ENCODE results near the gene ABCA7. TPM values are rescaled to one million over a fixed set of nuclear protein-coding genes. Genes with fewer than 3 reads are reported as not detected.

Gene ABCA7, protein sequence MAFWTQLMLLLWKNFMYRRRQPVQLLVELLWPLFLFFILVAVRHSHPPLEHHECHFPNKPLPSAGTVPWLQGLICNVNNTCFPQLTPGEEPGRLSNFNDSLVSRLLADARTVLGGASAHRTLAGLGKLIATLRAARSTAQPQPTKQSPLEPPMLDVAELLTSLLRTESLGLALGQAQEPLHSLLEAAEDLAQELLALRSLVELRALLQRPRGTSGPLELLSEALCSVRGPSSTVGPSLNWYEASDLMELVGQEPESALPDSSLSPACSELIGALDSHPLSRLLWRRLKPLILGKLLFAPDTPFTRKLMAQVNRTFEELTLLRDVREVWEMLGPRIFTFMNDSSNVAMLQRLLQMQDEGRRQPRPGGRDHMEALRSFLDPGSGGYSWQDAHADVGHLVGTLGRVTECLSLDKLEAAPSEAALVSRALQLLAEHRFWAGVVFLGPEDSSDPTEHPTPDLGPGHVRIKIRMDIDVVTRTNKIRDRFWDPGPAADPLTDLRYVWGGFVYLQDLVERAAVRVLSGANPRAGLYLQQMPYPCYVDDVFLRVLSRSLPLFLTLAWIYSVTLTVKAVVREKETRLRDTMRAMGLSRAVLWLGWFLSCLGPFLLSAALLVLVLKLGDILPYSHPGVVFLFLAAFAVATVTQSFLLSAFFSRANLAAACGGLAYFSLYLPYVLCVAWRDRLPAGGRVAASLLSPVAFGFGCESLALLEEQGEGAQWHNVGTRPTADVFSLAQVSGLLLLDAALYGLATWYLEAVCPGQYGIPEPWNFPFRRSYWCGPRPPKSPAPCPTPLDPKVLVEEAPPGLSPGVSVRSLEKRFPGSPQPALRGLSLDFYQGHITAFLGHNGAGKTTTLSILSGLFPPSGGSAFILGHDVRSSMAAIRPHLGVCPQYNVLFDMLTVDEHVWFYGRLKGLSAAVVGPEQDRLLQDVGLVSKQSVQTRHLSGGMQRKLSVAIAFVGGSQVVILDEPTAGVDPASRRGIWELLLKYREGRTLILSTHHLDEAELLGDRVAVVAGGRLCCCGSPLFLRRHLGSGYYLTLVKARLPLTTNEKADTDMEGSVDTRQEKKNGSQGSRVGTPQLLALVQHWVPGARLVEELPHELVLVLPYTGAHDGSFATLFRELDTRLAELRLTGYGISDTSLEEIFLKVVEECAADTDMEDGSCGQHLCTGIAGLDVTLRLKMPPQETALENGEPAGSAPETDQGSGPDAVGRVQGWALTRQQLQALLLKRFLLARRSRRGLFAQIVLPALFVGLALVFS (N-terminal part only)
- 12.9 TPM for polyA plus RNA-seq (2013, experiment 1 of 2)
- polyA plus RNA-seq (2013, experiment 2 of 2): 13.2 TPM

DNA sequence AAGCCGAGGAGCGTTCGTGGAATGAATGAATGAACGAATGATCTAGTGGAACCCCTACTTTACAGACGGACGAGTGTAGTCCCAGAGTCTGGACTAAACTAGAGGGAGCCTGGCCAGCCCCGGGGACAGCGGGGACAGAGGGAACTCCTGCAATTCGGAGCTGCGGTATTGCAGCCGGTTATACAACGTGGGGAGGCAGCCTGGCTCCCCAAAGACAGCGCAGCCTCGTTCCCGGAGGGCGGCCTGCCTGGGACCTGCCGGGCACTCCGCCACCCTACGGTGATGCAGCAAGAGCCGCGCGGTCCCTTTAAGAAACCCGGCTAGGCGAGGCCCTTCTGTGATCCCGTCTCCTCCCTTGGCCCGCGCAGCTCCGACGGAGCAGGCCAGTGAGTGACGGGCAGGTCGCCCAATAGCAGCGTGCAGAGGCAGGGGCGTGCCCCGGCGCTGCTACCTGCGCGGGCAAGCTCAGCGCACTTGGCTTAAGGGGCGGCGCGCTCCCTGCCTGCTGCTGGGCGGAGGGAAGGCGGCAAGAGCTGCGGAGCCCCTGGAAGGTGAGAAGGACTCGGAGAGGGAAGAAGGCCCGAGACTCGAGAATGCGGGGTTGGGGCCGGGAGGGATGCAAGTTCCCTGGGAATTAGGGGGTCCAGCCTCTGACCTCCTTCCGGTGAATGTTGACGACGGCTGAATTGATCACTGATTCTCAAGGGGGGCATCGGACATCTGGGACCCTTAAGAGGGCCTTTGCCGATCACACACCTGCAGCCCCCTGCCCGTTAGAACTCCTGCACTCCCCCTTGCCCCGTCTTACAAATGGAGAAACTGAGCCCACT, at the start of gene ABCA7:
ABCA7 (plus strand) TSS at position 462 of the 830 bp plus-strand sequence. CDS start 1,255 bp downstream, outside the sequence.
- Histone ChIP-seq H3K36me3 (ENCODE audit: control insufficient read depth, insufficient read depth, low read length) (peaks cover 34% of the 10 kb centered on the region), H3K4me1 (ENCODE audit: control insufficient read depth, insufficient read depth, low read length, poor library complexity, severe bottlenecking) (peaks cover 7% of the 10 kb centered on the region), H3K4me3 (ENCODE audit: extremely low read depth, insufficient read depth, low read length, poor library complexity, severe bottlenecking) (peak within 1 kb of the TSS; percentile 65), H3K27ac (ENCODE audit: low read depth, low read length, severe bottlenecking) (peak within 1 kb of the TSS; percentile 45), H3K9me3 (ENCODE audit: control insufficient read depth, low read length) (no peaks in the 10 kb centered on the region)
- WGBS, 2 experiments (ENCODE audit: insufficient coverage in 2 of 2): 3 to 4% methylated on average over 39 to 51 of the region's 56 CpGs

GRCh38 chr19:990119-990571, 49.8 kb upstream of the ABCA7 start:
- no peak overlapping the region for H3K4me3 ChIP-seq (ENCODE audit: extremely low read depth, insufficient read depth, low read length, poor library complexity, severe bottlenecking)
- 85 to 86% methylated on average over 21 to 24 of the region's 27 CpGs for WGBS, 2 experiments (ENCODE audit: insufficient coverage in 2 of 2)
- H3K4me1 ChIP-seq (ENCODE audit: control insufficient read depth, insufficient read depth, low read length, poor library complexity, severe bottlenecking): no peaks in the 10 kb centered on the region
- peaks cover 72% of the 10 kb centered on the region for H3K36me3 ChIP-seq (ENCODE audit: control insufficient read depth, insufficient read depth, low read length)
- H3K9me3 ChIP-seq (ENCODE audit: control insufficient read depth, low read length): no peaks in the 10 kb centered on the region
- H3K27ac ChIP-seq (ENCODE audit: low read depth, low read length, severe bottlenecking): no peak overlapping the region

DNA sequence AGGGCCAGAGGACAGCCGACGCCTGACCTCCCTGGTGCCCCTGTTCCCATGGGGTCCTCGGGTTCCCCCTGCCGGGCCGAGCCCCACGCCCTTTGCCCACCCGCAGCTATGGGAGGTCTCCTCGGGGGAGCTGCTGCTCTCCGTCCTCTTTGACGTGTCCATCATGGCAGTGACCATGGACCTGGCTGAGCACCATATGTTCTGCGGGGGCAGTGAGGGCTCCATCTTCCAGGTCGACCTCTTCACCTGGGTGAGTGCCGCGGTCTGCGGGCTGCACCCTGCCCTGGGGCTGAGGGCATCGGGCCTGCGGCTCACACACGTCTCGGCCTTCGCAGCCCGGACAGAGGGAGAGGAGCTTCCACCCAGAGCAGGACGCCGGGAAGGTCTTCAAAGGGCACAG, 49.2 kb upstream of the ABCA7 start:
- Histone ChIP-seq H3K27ac (ENCODE audit: low read depth, low read length, severe bottlenecking) (no peak overlapping the region), H3K36me3 (ENCODE audit: control insufficient read depth, insufficient read depth, low read length) (peaks cover 67% of the 10 kb centered on the region), H3K9me3 (ENCODE audit: control insufficient read depth, low read length) (no peaks in the 10 kb centered on the region), H3K4me3 (ENCODE audit: extremely low read depth, insufficient read depth, low read length, poor library complexity, severe bottlenecking) (no peak overlapping the region), H3K4me1 (ENCODE audit: control insufficient read depth, insufficient read depth, low read length, poor library complexity, severe bottlenecking) (peaks cover 3% of the 10 kb centered on the region)
- 89 to 94% methylated on average over 22 to 23 of the region's 23 CpGs for WGBS, 2 experiments (ENCODE audit: insufficient coverage in 2 of 2)

DNA sequence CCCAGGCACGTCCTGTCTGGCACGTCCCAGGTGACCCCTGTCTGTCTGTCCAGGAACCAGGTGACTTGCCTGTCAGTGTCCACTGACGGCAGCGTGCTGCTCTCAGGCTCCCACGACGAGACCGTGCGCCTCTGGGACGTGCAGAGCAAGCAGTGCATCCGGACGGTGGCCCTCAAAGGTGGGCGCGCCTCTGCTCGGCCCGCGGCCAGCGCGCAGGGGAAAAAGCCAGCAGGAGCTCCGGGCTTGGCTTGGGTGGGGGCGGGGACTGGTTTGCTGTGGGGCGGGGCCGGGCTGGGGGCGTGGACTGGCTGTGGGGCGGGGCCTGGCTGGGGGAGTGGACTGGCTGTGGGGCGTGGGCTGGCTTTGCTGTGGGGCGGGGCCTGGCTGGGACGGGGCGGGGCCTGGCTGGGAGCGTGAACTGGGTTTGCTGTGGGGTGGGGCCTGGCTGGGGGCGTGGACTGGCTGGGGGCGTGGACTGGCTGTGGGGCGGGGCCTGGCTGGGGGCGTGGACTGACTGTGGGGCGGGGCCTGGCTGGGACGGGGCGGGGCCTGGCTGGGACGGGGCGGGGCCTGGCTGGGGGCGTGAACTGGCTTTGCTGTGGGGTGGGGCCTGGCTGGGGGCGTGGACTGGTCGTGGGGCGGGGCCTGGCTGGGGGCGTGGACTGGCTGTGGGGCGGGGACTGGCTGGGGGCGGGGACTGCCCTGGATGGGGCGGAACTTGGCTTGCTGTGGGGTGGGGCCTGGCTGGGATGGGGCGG, 48.6 kb upstream of the ABCA7 start:
- Histone ChIP-seq H3K27ac (ENCODE audit: low read depth, low read length, severe bottlenecking) (no peak overlapping the region), H3K36me3 (ENCODE audit: control insufficient read depth, insufficient read depth, low read length) (peaks cover 61% of the 10 kb centered on the region), H3K4me3 (ENCODE audit: extremely low read depth, insufficient read depth, low read length, poor library complexity, severe bottlenecking) (no peak overlapping the region), H3K9me3 (ENCODE audit: control insufficient read depth, low read length) (no peaks in the 10 kb centered on the region), H3K4me1 (ENCODE audit: control insufficient read depth, insufficient read depth, low read length, poor library complexity, severe bottlenecking) (peaks cover 3% of the 10 kb centered on the region)
- 85 to 90% methylated on average over 14 to 19 of the region's 47 CpGs for WGBS, 2 experiments (ENCODE audit: insufficient coverage in 2 of 2)

- H3K27ac ChIP-seq (ENCODE audit: low read depth, low read length, severe bottlenecking): no peak overlapping the region
- H3K4me3 ChIP-seq (ENCODE audit: extremely low read depth, insufficient read depth, low read length, poor library complexity, severe bottlenecking): no peak overlapping the region
- 95 to 98% methylated on average over 34 to 40 of the region's 42 CpGs for WGBS, 2 experiments (ENCODE audit: insufficient coverage in 2 of 2)
- H3K4me1 ChIP-seq (ENCODE audit: control insufficient read depth, insufficient read depth, low read length, poor library complexity, severe bottlenecking): peaks cover 3% of the 10 kb centered on the region
- H3K9me3 ChIP-seq (ENCODE audit: control insufficient read depth, low read length): no peaks in the 10 kb centered on the region
- peaks cover 53% of the 10 kb centered on the region for H3K36me3 ChIP-seq (ENCODE audit: control insufficient read depth, insufficient read depth, low read length)
Observed at GRCh38 chr19:991932-992669, 47.8 kb upstream of the ABCA7 start.

GRCh38 chr19:992670-993055, 47.2 kb upstream of the ABCA7 start:
- Histone ChIP-seq H3K36me3 (ENCODE audit: control insufficient read depth, insufficient read depth, low read length) (peaks cover 50% of the 10 kb centered on the region), H3K9me3 (ENCODE audit: control insufficient read depth, low read length) (no peaks in the 10 kb centered on the region), H3K4me3 (ENCODE audit: extremely low read depth, insufficient read depth, low read length, poor library complexity, severe bottlenecking) (no peak overlapping the region), H3K27ac (ENCODE audit: low read depth, low read length, severe bottlenecking) (no peak overlapping the region), H3K4me1 (ENCODE audit: control insufficient read depth, insufficient read depth, low read length, poor library complexity, severe bottlenecking) (peaks cover 3% of the 10 kb centered on the region)
- 96 to 99% methylated on average over 10 to 12 of the region's 13 CpGs for WGBS, 2 experiments (ENCODE audit: insufficient coverage in 2 of 2)

DNA sequence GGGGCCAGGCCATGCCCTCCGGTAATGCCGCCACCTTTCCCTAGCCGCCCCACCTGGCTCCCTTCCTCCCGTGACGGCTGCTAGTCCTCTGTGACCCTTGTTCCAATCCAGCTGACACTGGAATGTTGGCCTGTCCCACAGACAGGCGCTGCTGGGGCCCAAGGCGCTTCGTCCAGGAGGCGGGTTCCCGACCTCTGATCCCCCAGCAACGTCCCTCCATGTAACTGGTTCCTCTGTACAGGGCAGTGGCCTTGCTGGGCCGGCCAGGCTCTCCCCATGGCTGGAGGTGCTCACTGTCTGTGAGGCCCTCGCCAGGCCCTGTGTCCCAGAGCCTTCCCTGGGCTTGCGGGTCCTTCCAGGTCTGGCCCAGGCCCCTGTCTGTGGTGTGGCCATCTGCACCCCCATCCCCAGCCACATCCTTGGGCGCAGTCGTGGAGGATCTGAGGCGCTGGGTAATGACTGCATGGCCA, 46.5 kb upstream of the ABCA7 start:
- WGBS, 2 experiments (ENCODE audit: insufficient coverage in 2 of 2): 93 to 95% methylated on average over 11 to 17 of the region's 17 CpGs
- H3K9me3 ChIP-seq (ENCODE audit: control insufficient read depth, low read length): no peaks in the 10 kb centered on the region
- no peak overlapping the region for H3K4me3 ChIP-seq (ENCODE audit: extremely low read depth, insufficient read depth, low read length, poor library complexity, severe bottlenecking)
- peaks cover 46% of the 10 kb centered on the region for H3K36me3 ChIP-seq (ENCODE audit: control insufficient read depth, insufficient read depth, low read length)
- peaks cover 3% of the 10 kb centered on the region for H3K4me1 ChIP-seq (ENCODE audit: control insufficient read depth, insufficient read depth, low read length, poor library complexity, severe bottlenecking)
- H3K27ac ChIP-seq (ENCODE audit: low read depth, low read length, severe bottlenecking): no peak overlapping the region

- Histone ChIP-seq H3K9me3 (ENCODE audit: control insufficient read depth, low read length) (no peaks in the 10 kb centered on the region), H3K27ac (ENCODE audit: low read depth, low read length, severe bottlenecking) (no peak overlapping the region), H3K4me3 (ENCODE audit: extremely low read depth, insufficient read depth, low read length, poor library complexity, severe bottlenecking) (no peak overlapping the region), H3K4me1 (ENCODE audit: control insufficient read depth, insufficient read depth, low read length, poor library complexity, severe bottlenecking) (peaks cover 3% of the 10 kb centered on the region), H3K36me3 (ENCODE audit: control insufficient read depth, insufficient read depth, low read length) (peaks cover 41% of the 10 kb centered on the region)
- WGBS, 2 experiments (ENCODE audit: insufficient coverage in 2 of 2): 95 to 97% methylated on average over 33 to 41 of the region's 43 CpGs
Observed at GRCh38 chr19:993831-994393, 46.0 kb upstream of the ABCA7 start.
